ENCODE results near the gene NRN1. TPM values are rescaled to one million over a fixed set of nuclear protein-coding genes. Genes with fewer than 3 reads are reported as not detected.

Gene NRN1
- total RNA-seq, 1 donor from 2014 or later, result 41.9 TPM

GRCh38 chr6:6002848-6003620, 3.7 kb downstream of the NRN1 start:
- peak in 1 of 2 donors; percentile 29 for DNase-seq (ENCODE audit: low read depth in 2 of 2)

DNA sequence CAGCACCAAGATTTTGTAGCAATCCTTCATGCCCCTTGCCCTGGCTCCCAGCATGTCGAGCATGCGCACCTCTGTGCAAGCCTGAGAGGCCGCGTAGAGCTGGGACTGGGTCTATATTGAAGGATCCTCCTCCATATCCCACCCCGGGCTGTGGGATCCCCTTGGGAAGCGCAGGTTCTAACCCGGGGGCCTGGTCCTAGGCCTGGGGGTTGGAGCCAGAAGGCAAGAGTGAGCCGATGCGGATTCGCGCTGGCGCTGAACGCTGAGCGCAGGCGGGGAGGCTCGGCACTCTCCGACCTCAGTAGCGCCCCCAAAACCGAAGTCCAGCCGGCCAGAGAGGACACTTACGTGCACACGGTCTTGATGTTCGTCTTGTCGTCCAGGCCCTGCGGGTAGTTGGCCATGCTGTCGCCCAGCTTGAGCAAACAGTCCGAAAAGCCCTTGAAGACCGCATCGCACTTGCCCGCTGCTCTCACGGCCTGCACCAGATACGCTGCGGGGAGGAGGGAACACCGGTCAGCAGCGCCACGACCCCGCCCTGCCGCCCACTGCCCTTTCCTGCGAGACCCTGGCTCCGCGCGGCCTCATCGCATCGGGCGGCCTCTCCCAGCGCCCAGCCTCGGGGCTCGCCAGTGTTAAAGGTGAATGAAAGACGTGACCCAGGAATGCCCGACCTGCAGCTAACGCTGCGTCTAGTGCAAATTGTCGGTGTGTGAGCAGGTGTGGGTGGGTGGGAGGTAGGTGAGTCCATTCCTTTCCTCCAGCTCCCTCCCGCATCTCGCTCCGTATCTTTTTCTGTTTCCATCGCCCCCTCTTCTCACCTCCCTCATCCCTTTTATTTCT, 4.5 kb downstream of the NRN1 start:
- no peak for DNase-seq (ENCODE audit: low read depth in 2 of 2)

- no peak for DNase-seq (ENCODE audit: low read depth in 2 of 2)
Measured at GRCh38 chr6:6001443-6001842, 5.3 kb downstream of the NRN1 start.

DNA sequence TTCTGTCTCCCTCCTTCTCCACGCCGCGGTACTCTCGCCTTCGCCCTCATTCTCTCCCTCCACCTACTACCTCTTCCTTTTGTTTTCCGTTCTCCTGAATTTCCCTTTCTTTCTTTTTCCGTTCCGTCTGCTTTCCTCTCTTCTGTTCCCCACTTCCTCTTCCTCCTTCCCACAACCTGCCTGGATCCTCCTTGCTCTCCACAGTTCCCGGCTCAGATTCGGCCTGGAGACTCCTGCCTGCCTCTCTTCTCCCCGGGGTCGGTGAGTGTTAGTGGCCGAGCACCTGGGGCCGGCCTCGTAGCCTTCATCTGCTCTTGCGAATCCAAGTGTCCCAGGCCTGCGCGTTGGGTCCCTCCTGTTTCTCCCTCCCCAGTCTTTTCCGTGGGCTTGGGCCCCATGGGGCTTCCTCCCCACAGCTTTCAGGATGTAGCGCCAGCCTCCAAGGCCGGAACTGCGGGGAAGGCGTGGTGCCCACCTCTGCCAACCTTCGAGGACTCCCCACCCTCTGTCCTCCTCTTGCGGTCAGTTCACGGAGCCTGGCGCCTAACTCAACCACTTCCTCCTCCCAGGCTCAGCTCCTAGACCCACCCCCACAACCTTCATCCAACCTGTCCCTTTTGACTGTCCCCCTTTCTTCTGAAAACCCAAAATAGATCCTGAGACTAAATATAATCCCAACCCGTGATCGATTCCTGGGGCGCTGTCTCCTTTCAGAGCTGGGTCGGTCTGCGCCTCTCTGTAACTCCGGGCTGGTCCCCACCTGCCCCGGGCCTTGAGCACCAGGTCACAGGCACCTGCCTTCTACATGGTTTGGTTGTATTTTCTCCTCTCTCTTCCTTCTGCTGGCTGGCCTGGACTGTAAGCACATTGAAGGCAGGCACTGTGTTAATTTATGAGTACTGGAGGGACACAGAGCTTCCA, 6.8 kb downstream of the NRN1 start:
- DNase-seq (ENCODE audit: low read depth in 2 of 2), result no peak

GRCh38 chr6:5998711-5999687, 7.7 kb downstream of the NRN1 start:
- DNase-seq (ENCODE audit: low read depth in 2 of 2), result peak; percentile 40 to 54

GRCh38 chr6:5998236-5998635, 8.5 kb downstream of the NRN1 start:
- no peak for DNase-seq (ENCODE audit: low read depth in 2 of 2)

GRCh38 chr6:5997420-5997987, 9.2 kb downstream of the NRN1 start:
- peak; percentile 52 to 54 for DNase-seq (ENCODE audit: low read depth in 2 of 2)

DNA sequence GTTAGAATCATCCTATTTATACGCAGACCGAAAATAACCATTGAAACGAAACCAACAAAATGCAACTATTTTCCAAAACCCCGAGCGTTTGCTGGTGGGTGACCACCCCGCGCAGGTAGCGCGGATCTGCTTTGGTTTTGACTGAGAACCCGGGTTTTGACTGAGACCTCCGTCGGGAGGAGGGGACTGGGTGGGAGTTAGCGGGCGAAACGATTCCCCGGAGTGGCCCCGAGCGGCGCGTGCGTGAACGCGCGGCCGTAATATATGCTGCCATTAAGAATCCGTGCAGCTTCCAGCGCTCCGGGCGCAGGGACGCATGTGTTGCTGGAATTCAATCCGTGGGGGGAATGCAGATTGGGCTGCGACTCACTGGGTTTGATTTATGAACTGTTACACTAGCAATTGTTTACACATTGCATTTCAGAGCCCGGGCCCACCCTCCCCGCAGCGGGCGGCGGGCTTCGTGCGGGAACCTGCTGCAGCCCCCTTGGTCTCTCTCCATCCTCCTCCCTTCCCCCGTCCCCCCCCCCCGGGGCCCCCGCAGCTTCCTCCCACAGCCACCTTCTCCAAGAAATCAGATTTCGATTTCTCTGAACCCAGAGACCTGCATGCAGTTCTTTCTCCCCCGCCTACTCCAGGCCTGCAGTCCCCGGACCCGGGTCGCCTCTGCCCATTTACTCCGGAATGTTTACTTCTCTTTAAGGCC, 9.9 kb downstream of the NRN1 start:
- DNase-seq (ENCODE audit: low read depth in 2 of 2), result peak; percentile 53 to 61

GRCh38 chr6:5995949-5996713, 10.6 kb downstream of the NRN1 start:
- peak; percentile 58 to 86 for DNase-seq (ENCODE audit: low read depth in 2 of 2)

- DNase-seq (ENCODE audit: low read depth in 2 of 2), result no peak
Measured at GRCh38 chr6:5995658-5995948, 11.1 kb downstream of the NRN1 start.

- DNase-seq (ENCODE audit: low read depth in 2 of 2), result no peak
Measured at GRCh38 chr6:5994999-5995657, 11.6 kb downstream of the NRN1 start.

DNA sequence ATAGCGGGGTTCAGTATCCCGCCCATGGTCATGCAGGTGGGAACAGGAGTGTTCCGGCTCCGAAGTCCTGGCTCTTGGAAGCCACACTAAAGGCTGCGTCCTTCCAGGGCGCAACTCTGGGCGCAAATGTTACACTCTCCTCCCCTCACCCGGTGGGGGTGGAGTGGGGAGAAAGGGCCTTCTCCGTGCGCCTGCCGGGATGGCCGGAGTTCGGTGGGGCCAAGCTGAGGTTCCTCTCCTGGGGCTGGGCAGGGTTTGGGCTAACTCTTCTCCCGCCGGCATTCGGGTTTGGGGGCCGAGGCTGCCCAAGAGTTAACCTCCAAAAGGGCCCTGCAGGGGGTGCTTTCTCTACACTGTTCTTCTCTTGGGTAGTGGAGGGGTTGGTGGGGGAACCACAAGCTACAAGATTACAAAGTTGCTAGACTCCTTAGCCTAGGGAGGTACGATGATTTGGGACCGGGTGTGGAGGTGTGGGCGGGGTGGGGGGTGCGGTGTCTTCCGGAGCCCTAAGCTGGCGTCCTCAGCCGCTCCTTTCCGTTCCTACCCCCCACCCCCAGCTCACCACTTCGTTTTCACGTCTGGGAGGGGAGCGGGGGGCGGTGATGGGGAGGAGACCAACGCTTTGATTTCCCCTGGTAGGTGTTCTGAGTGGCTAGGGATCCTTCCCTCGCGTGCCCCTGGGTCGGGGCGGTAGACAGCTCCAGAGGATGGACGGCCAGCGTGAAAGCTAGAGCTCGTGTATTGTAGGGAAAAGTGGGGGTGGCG, 12.3 kb downstream of the NRN1 start:
- DNase-seq (ENCODE audit: low read depth in 2 of 2), result no peak

GRCh38 chr6:5992551-5993225, 14.0 kb downstream of the NRN1 start:
- no peak for DNase-seq (ENCODE audit: low read depth in 2 of 2)

DNA sequence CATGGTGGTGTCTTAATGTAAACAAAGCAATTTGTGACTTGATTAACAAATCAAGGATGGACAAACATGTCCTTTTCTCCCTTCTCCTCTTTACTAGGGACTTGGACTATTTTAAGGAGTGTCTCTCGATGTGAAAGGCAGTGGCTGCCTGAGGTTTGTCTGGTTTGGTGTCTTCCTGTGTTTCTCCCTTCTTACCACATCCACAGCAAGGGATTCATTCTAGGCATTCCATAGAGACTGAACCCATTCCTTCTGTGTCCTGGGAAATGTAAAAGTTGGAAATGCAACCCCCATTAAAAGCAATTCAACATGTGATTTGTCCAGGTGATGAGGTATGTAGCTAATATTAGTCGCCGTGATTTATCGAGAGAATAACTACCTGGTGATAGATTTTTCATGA, 15.9 kb downstream of the NRN1 start:
- no peak for DNase-seq (ENCODE audit: low read depth in 2 of 2)

DNA sequence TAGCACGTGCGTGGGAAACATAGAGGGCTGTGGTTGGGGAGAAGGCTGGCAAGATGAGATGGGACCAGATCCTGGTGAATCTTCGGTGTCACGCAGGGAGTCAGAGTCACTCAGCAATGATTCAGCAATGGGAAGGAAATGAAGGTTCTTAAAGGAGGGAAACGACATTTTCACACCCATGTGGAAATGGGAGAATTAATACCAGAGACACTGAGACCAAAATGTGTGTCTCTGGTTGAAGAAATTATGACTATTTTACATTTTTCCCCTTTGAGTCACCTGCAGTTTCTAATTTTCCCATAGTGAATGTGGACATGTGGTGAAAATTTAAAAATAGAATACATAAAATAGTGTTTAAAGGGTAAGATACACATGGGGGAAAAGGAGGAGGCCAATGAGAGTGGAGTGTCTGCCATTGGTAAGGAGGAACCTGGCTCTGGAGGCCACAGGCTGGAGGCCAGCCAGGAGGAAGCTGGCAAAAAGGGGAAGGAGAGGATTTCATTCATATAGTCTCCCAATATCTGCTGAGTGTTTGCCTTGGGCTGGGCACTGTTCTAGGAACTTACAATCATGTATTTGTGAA, 17.5 kb downstream of the NRN1 start:
- DNase-seq (ENCODE audit: low read depth in 2 of 2), result no peak

GRCh38 chr6:5986861-5987260, 19.9 kb downstream of the NRN1 start:
- no peak for DNase-seq (ENCODE audit: low read depth in 2 of 2)

All from lung microvascular endothelial cell (primary cell).